NCI-H82 (cell line): ENCODE data around the gene CST3.
"Not testable (repeated sequence)": the region's sequence is repeated elsewhere in the genome, so short reads cannot be mapped to it uniquely, and the experiment has no call there.

ENCODE experiments used
- DNase-seq: peaks from one replicate; lab custom pipeline; 2025; lab: John Stamatoyannopoulos, UW

The CST3 gene

GRCh38 chr20:23628402-23629016, 9.2 kb downstream of the CST3 start:
- no peak for DNase-seq

GRCh38 chr20:23627501-23627900, 10.3 kb downstream of the CST3 start:
- DNase-seq, result no peak

- DNase-seq, result no peak
Measured at GRCh38 chr20:23626040-23626620, 11.6 kb downstream of the CST3 start.

- no peak for DNase-seq
Measured at GRCh38 chr20:23625236-23625964, 12.4 kb downstream of the CST3 start.

GRCh38 chr20:23624324-23624691, 13.4 kb downstream of the CST3 start:
- no peak for DNase-seq

- peak; percentile 8 for DNase-seq
Measured at GRCh38 chr20:23623666-23624323, 14.0 kb downstream of the CST3 start.

- peak; percentile 14 for DNase-seq
Measured at GRCh38 chr20:23622839-23623343, 14.9 kb downstream of the CST3 start.

GRCh38 chr20:23622401-23622800, 15.4 kb downstream of the CST3 start:
- DNase-seq, result not testable (repeated sequence)

- not testable (repeated sequence) for DNase-seq
Measured at GRCh38 chr20:23620670-23621386, 16.9 kb downstream of the CST3 start.

- DNase-seq, result no peak
Measured at GRCh38 chr20:23614163-23614562, 23.6 kb downstream of the CST3 start.

- no peak for DNase-seq
Measured at GRCh38 chr20:23613676-23614075, 24.1 kb downstream of the CST3 start.

- no peak for DNase-seq
Measured at GRCh38 chr20:23612396-23612795, 25.4 kb downstream of the CST3 start.

- no peak for DNase-seq
Measured at GRCh38 chr20:23609486-23610109, 28.2 kb downstream of the CST3 start.

GRCh38 chr20:23608251-23608846, 29.4 kb downstream of the CST3 start:
- no peak for DNase-seq

GRCh38 chr20:23607497-23608245, 30.1 kb downstream of the CST3 start:
- DNase-seq, result no peak

- peak; percentile 84 for DNase-seq
Measured at GRCh38 chr20:23606652-23607049, 31.1 kb downstream of the CST3 start.

GRCh38 chr20:23605867-23606651, 31.7 kb downstream of the CST3 start, which contains the start of gene CST9:
CST9 (minus strand) TSS chr20:23605917; CDS start chr20:23605864, 53 bp downstream.
- no peak for DNase-seq

- peak; percentile 81 for DNase-seq
Measured at GRCh38 chr20:23604306-23604705, 33.4 kb downstream of the CST3 start.

GRCh38 chr20:23603321-23603720, 34.4 kb downstream of the CST3 start:
- DNase-seq, result no peak
